ENCODE data around the gene CDK19. TPM values are rescaled to one million over a fixed set of nuclear protein-coding genes. Genes with fewer than 3 reads are reported as not detected.

Gene CDK19
- total and polyA plus RNA-seq, 2 of the 4 experiments (the other 2 are of a cell fraction) = 6.0 to 6.8 TPM

DNA sequence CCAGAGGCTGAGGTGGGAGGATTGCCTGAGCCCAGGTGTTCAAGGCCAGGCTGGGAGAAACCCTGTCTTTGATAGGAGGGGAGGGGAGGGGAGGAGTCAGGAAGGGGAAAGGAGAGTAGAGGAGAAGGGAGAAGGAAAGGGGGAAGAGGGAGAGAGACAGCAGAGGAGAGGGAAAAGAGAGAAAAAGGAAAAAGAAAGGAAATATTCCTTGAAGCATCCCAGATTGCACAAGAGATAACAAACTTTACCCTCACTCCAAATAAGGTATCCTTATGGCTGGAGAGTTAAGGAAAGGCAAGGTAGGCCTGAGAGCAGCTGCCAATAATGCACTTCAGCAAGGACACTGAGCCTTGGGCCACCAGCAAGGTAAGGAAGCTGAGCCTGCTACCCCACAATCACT, 172.6 kb downstream of the CDK19 start:
- intact Hi-C loops (cut with micrococcal nuclease) (no loop called here), in situ Hi-C loops (cut with MboI; ENCODE audit: low sequenced_read_pairs) (no loop called here)

More for the DNA sequence above, 172.6 kb downstream of the CDK19 start:
- H2BK120ac ChIP-seq (ENCODE audit: low read depth, low read length) = no peak overlapping the region
- no peak overlapping the region for H4K8ac ChIP-seq (ENCODE audit: low read depth in 2 of 2, low read length in 2 of 2)
- ChIA-PET CTCF (no interaction called here), POLR2A (ENCODE audit: unreplicated experiment) (no interaction called here)
- no peak overlapping the region for H3K18ac ChIP-seq (ENCODE audit: low read depth, low read length)
- no peak overlapping the region for H2AK9ac ChIP-seq (replicated peaks; ENCODE audit: low read depth, low read length, poor library complexity)
- no peak overlapping the region for H3K4ac ChIP-seq (ENCODE audit: low read depth, low read length)
- no peak overlapping the region for H2BK5ac ChIP-seq (ENCODE audit: low read depth, low read length, poor library complexity, severe bottlenecking)
- no peak overlapping the region for H4K91ac ChIP-seq (ENCODE audit: insufficient read depth, low read depth, low read length)
- DNase-seq = no peak
- no peaks in the 10 kb centered on the region; a peak in 1 of 4 replicates for H3K79me1 ChIP-seq (ENCODE audit: low read depth in 1 of 2, low read length in 2 of 2)
- H2AFZ ChIP-seq (replicated peaks; ENCODE audit: low read length, poor library complexity) = no peak overlapping the region
- H3K27ac ChIP-seq (ENCODE audit: insufficient read depth, low read length) = no peak overlapping the region
- H3K56ac ChIP-seq (ENCODE audit: extremely low read depth, insufficient read depth, low read length) = no peak overlapping the region
- no peak overlapping the region for H3K9ac ChIP-seq (ENCODE audit: low read depth, low read length)
- H3K23ac ChIP-seq (ENCODE audit: low read depth, low read length) = no peak overlapping the region
- peaks cover 2% of the 10 kb centered on the region; the same call in 1 of the 2 replicates for H3K4me1 ChIP-seq (ENCODE audit: control insufficient read depth, insufficient read depth, low read length)
- ATAC-seq (ENCODE audit: low read depth) = no peak
- peaks cover 9% of the 10 kb centered on the region; the same call in 1 of the 2 replicates for H3K36me3 ChIP-seq (ENCODE audit: control insufficient read depth, insufficient read depth, low read length)
- TF ChIP-seq CEBPB (IDR thresholded peaks at IDR 0.05; ENCODE audit: low read depth, low read length) = 0 out of 2 replicates have a peak, but pooled peaks have one; percentile 9
- TF ChIP-seq NFE2L2 (IDR thresholded peaks at IDR 0.05; ENCODE audit: low read depth, low read length) = no peak
- H2BK15ac ChIP-seq (ENCODE audit: low read depth, low read length) = no peak overlapping the region
- H4K20me1 ChIP-seq (ENCODE audit: insufficient read depth, low read length) = no peaks in the 10 kb centered on the region
- H3K9me3 ChIP-seq (ENCODE audit: control insufficient read depth, insufficient read depth, low read length) = peaks cover 2% of the 10 kb centered on the region; the same call in 1 of the 2 replicates
- no peak overlapping the region for H3K4me2 ChIP-seq (ENCODE audit: low read depth, low read length)
- H3K9me1 ChIP-seq (ENCODE audit: insufficient read depth, low read length) = peaks cover 2% of the 10 kb centered on the region; the same call in 1 of the 2 replicates
- H2BK20ac ChIP-seq (ENCODE audit: low read depth, low read length) = no peak overlapping the region
- H3K14ac ChIP-seq (replicated peaks; ENCODE audit: low read depth, low read length) = no peak overlapping the region
- no peak overlapping the region for H3K4me3 ChIP-seq (ENCODE audit: insufficient read depth, low read depth, low read length)
- H3K27me3 ChIP-seq (ENCODE audit: control insufficient read depth, insufficient read depth, low read length) = no peaks in the 10 kb centered on the region
- BruUV-seq (replicated peaks) = no TSS peak
- H2AK5ac ChIP-seq (ENCODE audit: low read depth, low read length) = no peak overlapping the region
- dilution Hi-C loops (cut with HindIII; ENCODE audit: low sequenced_read_pairs, unreplicated experiment) = no loop called here
- no peak overlapping the region for H4K5ac ChIP-seq (ENCODE audit: low read depth, low read length)

All from IMR-90 (cell line).